ENCODE data around the gene KLF11. TPM values are rescaled to one million over a fixed set of nuclear protein-coding genes. Genes with fewer than 3 reads are reported as not detected.

The KLF11 gene
- total and polyA plus RNA-seq, 2 donors (not counting 3 experiments of a cell fraction or from before 2014, with no cell fraction given), result 10.5 to 11.3 TPM

- intact Hi-C loops (cut with micrococcal nuclease), result no loop called here
- DNase-seq (ENCODE audit: low read depth, low spot score) (no peak), FAIRE-seq (no peak)
- H3K27ac ChIP-seq (ENCODE audit: insufficient read depth, low read depth, low read length), result no peak overlapping the region
- BruUV-seq (replicated peaks), result no TSS peak
- H2AFZ ChIP-seq (ENCODE audit: low read depth, low read length), result no peak overlapping the region
- H3K27me3 ChIP-seq (ENCODE audit: control insufficient read depth in 2 of 2, insufficient read depth in 2 of 2, low read length in 2 of 2), result no peaks in the 10 kb centered on the region
- ChIA-PET CTCF (interaction anchor here (5.7 kb wide), 1 partner anchor 21 kb away, joined by 53 read pairs; no protein-coding TSS in a partner anchor), POLR2A (no interaction called here)
- H4K20me1 ChIP-seq (replicated peaks; ENCODE audit: control insufficient read depth, extremely low read depth, insufficient read depth, low read length), result no peaks in the 10 kb centered on the region
- H3K36me3 ChIP-seq (ENCODE audit: control insufficient read depth in 2 of 2, extremely low read depth in 1 of 2, insufficient read depth in 2 of 2, low read length in 2 of 2), result no peaks in the 10 kb centered on the region
- H3K4me1 ChIP-seq (ENCODE audit: control insufficient read depth, extremely low read depth, insufficient read depth, low read length), result no peaks in the 10 kb centered on the region
- H3K9me3 ChIP-seq (replicated peaks; ENCODE audit: control insufficient read depth, insufficient read depth, low read length), result no peaks in the 10 kb centered on the region
- TF ChIP-seq GATA2 (IDR thresholded peaks at IDR 0.05; ENCODE audit: insufficient read depth, insufficient read length, low read depth, low read length) (no peak), FOS (IDR thresholded peaks at IDR 0.05; ENCODE audit: borderline replicate concordance, insufficient read depth, low read length) (no peak), MYC (IDR thresholded peaks at IDR 0.05; ENCODE audit: low read depth, low read length) (no peak), POLR2A (IDR thresholded peaks at IDR 0.05; ENCODE audit: low read depth, low read length) (no peak), JUN (IDR thresholded peaks at IDR 0.05; ENCODE audit: borderline replicate concordance, insufficient read depth, insufficient read length, low read depth) (no peak)
- no peak overlapping the region for H3K4me2 ChIP-seq (ENCODE audit: insufficient read depth, low read length)
- H3K4me3 ChIP-seq (replicated peaks in 1 of 3; ENCODE audit: insufficient read depth in 1 of 3, low read depth in 1 of 3, low read length in 3 of 3), result no peak overlapping the region
- no peak overlapping the region for H3K9ac ChIP-seq (replicated peaks; ENCODE audit: extremely low read depth, insufficient read depth, low read length)
- H3K9me1 ChIP-seq (replicated peaks; ENCODE audit: control insufficient read depth, extremely low read depth, insufficient read depth, low read length), result no peaks in the 10 kb centered on the region
- dilution Hi-C loops (cut with MboI; ENCODE audit: extremely low pct_ligation_motif_present, low sequenced_read_pairs), result no loop called here
- H3K79me2 ChIP-seq (ENCODE audit: control insufficient read depth, insufficient read depth, low read length), result no peaks in the 10 kb centered on the region
Observed at GRCh38 chr2:10004836-10005235, 38.5 kb upstream of the KLF11 start.

- FAIRE-seq, result no peak
- TF ChIP-seq POLR2A (IDR thresholded peaks at IDR 0.05; ENCODE audit: low read depth, low read length) (no peak), JUN (IDR thresholded peaks at IDR 0.05; ENCODE audit: borderline replicate concordance, insufficient read depth, insufficient read length, low read depth) (no peak), POLR2AphosphoS5 (IDR thresholded peaks at IDR 0.05; ENCODE audit: insufficient read depth, low read depth, low read length) (no peak), FOS (IDR thresholded peaks at IDR 0.05; ENCODE audit: borderline replicate concordance, insufficient read depth, low read length) (no peak), MAX (IDR thresholded peaks at IDR 0.05; ENCODE audit: insufficient read depth, insufficient read length) (no peak), EZH2 (IDR thresholded peaks at IDR 0.05; ENCODE audit: borderline replicate concordance, low read depth, low read length, severe bottlenecking) (no peak), GATA2 (IDR thresholded peaks at IDR 0.05; ENCODE audit: insufficient read depth, insufficient read length, low read depth, low read length) (no peak), CTCF (IDR thresholded peaks at IDR 0.05; ENCODE audit: extremely low read depth in 1 of 2, insufficient read depth in 1 of 2, low read depth in 1 of 2, low read length in 2 of 2) (no peak), MYC (IDR thresholded peaks at IDR 0.05; ENCODE audit: low read depth, low read length) (no peak)
- POLR2A ChIA-PET, result no interaction called here
Observed at GRCh38 chr2:10005461-10006235, 37.7 kb upstream of the KLF11 start.

More at GRCh38 chr2:10005461-10006235, 37.7 kb upstream of the KLF11 start:
- Histone ChIP-seq H3K9me1 (replicated peaks; ENCODE audit: control insufficient read depth, extremely low read depth, insufficient read depth, low read length) (no peaks in the 10 kb centered on the region), H3K79me2 (ENCODE audit: control insufficient read depth, insufficient read depth, low read length) (no peaks in the 10 kb centered on the region), H3K9me3 (replicated peaks; ENCODE audit: control insufficient read depth, insufficient read depth, low read length) (no peaks in the 10 kb centered on the region), H4K20me1 (replicated peaks; ENCODE audit: control insufficient read depth, extremely low read depth, insufficient read depth, low read length) (no peaks in the 10 kb centered on the region), H2AFZ (ENCODE audit: low read depth, low read length) (no peak overlapping the region), H3K4me3 (replicated peaks in 1 of 3; ENCODE audit: insufficient read depth in 1 of 3, low read depth in 1 of 3, low read length in 3 of 3) (no peak overlapping the region), H3K4me1 (ENCODE audit: control insufficient read depth, extremely low read depth, insufficient read depth, low read length) (no peaks in the 10 kb centered on the region), H3K36me3 (ENCODE audit: control insufficient read depth in 2 of 2, extremely low read depth in 1 of 2, insufficient read depth in 2 of 2, low read length in 2 of 2) (no peaks in the 10 kb centered on the region), H3K27ac (ENCODE audit: insufficient read depth, low read depth, low read length) (no peak overlapping the region), H3K27me3 (ENCODE audit: control insufficient read depth in 2 of 2, insufficient read depth in 2 of 2, low read length in 2 of 2) (no peaks in the 10 kb centered on the region), H3K4me2 (ENCODE audit: insufficient read depth, low read length) (no peak overlapping the region), H3K9ac (replicated peaks; ENCODE audit: extremely low read depth, insufficient read depth, low read length) (no peak overlapping the region)
- intact Hi-C loops (cut with micrococcal nuclease), result no loop called here
- BruUV-seq (replicated peaks), result no TSS peak
- CTCF ChIA-PET, result interaction anchor here (1.0 to 5.7 kb wide), 3 partner anchors 22 to 91 kb away, joined by 3 to 53 read pairs (median 3); no protein-coding TSS in a partner anchor
- DNase-seq (ENCODE audit: low read depth, low spot score), result no peak
- dilution Hi-C loops (cut with MboI; ENCODE audit: extremely low pct_ligation_motif_present, low sequenced_read_pairs), result no loop called here

Measured in endothelial cell of umbilical vein (primary cell).